WI38 (cell line): Measurements from ENCODE around the gene MRPL32.

Source experiments
- H3K4me3 ChIP-seq: 2 replicates; pipeline ENCODE4 v1.5.1; 2011; ENCODE audit warnings: low read depth, mild to moderate bottlenecking, control low read depth, low read length
- TF ChIP-seq, protein P1 (sequence below): IDR thresholded peaks from 2 replicates; pipeline ENCODE4 v1.5.1; 2012; ENCODE audit warnings: low read depth, mild to moderate bottlenecking, control low read depth, low read length

MRPL32 gene

DNA sequence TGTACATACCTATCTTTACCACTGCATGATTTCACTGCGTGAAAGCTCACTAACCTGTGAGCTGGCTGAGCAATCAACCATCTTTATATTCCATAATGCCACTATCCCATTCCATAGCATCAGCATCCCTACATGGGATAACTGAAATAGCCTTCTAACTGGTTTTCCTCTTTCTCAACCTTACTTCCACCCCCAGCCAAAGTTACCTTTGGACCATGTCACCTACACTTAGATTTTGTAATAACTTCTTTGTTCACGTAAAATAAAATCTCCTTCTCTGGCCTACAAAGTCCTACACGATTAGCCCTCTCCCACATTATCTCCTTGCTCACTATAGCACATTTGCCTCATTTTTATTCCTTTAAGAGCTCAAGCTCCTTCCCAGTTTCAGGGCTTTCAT, 2.7 kb upstream of the MRPL32 start:
- no peak overlapping the region for H3K4me3 ChIP-seq

GRCh38 chr7:42930889-42931288, 1.3 kb upstream of the MRPL32 start:
- TF ChIP-seq, protein P1, sequence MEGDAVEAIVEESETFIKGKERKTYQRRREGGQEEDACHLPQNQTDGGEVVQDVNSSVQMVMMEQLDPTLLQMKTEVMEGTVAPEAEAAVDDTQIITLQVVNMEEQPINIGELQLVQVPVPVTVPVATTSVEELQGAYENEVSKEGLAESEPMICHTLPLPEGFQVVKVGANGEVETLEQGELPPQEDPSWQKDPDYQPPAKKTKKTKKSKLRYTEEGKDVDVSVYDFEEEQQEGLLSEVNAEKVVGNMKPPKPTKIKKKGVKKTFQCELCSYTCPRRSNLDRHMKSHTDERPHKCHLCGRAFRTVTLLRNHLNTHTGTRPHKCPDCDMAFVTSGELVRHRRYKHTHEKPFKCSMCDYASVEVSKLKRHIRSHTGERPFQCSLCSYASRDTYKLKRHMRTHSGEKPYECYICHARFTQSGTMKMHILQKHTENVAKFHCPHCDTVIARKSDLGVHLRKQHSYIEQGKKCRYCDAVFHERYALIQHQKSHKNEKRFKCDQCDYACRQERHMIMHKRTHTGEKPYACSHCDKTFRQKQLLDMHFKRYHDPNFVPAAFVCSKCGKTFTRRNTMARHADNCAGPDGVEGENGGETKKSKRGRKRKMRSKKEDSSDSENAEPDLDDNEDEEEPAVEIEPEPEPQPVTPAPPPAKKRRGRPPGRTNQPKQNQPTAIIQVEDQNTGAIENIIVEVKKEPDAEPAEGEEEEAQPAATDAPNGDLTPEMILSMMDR, result no peak

More for the DNA sequence above, 2.7 kb upstream of the MRPL32 start:
- TF ChIP-seq, protein P1, result no peak

DNA sequence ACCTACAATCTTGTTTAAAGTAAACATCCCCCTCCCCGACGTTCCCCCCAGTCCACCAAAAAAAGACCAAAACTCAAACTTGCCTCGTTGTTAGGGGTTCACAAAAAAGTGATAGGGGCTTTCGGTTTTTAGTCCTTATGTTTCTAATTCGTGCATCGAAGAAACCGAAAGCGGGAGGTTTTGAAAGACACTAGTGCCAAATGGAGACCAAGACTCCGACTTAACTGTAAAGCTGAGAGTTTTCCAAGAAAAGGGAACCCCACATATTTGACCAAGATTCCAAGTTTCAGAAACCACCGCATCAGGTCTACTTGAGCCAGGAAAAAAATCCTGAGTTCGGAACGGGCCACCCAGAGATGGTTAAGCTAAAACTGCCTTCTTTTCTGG, 736 bp upstream of the MRPL32 start:
- peak overlapping the region; percentile 96 for H3K4me3 ChIP-seq
- TF ChIP-seq, protein P1, result no peak

More at GRCh38 chr7:42930889-42931288, 1.3 kb upstream of the MRPL32 start:
- H3K4me3 ChIP-seq, result peak overlapping the region; percentile 96

GRCh38 chr7:42932811-42933591, 825 bp downstream of the MRPL32 start:
- H3K4me3 ChIP-seq, result peak overlapping the region; percentile 96

DNA sequence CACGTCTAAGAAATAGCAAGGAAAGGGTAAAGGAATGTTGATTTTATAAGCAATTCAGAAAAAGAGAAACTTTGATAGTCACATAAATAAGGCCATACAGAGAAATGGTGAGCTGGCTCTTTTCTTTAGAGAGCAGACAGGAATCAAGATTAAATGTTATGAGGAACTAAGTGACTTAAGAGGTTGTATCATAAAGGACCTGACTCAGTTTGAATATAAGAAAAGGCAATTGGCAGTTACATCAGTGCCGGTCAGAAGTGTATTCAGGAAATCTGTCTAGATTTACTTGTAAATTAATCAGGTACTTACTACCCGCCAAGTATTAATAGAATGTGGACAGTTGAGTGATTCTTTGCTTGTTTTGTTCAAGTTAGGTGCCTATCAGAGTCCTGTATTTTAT, 2.1 kb downstream of the MRPL32 start:
- no peak overlapping the region for H3K4me3 ChIP-seq
- TF ChIP-seq, protein P1, result no peak

More at GRCh38 chr7:42932811-42933591, 825 bp downstream of the MRPL32 start:
- TF ChIP-seq, protein P1, result no peak

- TF ChIP-seq, protein P1, result no peak
- H3K4me3 ChIP-seq, result no peak overlapping the region
Measured at GRCh38 chr7:42935861-42936260, 3.7 kb downstream of the MRPL32 start.

DNA sequence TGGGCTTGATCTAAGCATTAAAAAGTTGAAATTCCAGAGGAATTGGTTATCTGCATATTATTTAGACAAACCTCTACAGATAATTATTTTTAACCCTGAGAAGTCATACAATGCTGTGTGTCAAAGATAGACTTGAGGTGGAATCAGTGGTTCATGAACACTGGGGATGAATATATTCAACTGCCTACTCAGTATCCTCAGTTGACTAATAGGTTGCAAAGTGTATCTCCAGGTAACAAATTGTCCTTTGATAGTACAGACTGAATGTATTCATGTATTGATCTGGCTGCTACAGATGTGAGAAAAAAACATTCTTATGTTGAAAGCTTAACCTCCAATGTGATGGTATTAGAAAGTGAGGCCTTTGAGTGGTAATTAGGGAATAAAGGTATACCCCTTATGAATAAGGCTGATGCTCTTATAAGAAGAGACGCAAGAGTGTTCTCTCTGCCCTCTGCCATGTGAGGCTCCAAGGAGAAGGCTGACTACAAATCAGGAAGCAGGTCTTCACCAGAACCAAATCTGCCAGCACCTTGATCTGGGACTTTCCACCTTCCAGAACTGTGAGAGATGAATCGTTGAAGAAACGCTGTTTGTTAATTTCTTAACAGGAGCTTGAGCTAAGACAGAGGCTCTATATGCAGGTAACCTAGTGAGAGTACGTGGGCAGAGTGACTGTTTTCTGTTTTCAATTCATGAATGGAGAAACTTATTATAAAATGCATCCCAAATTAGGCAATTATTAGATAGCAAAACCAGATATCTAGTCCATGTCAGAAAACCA, 7.5 kb downstream of the MRPL32 start:
- no peak overlapping the region for H3K4me3 ChIP-seq
- TF ChIP-seq, protein P1, result no peak
